Thoracic aorta (tissue), 2 donors: ENCODE results near the gene GKN1. TPM values are rescaled to one million over a fixed set of nuclear protein-coding genes. Genes with fewer than 3 reads are reported as not detected.

ENCODE experiments used
- ATAC-seq: fragments of 150-250 bp; one replicate; pipeline ENCODE4 v1.8.0; 2017; ENCODE audit warnings: low read depth; ENCODE audit not compliant: insufficient number of reproducible peaks, low FRiP score
- DNase-seq: peaks from one replicate; pipeline ENCODE4 v3.0.0-alpha.2; 2020; ENCODE audit warnings: low spot score
- H3K27ac ChIP-seq, 2 donors: fragments of 200-600 bp; sonication (generic); 1 replicate in 1 of 2; 2 replicates in 1 of 2; pipeline ENCODE4 v1.5.1; 2016; ENCODE audit warnings: mild to moderate bottlenecking in 2 of 2, moderate library complexity in 2 of 2
- H3K27me3 ChIP-seq: fragments of 200-600 bp; sonication (generic); replicated peaks from 2 replicates; pipeline ENCODE4 v1.6.0; 2016; ENCODE audit warnings: mild to moderate bottlenecking; ENCODE audit not compliant: insufficient read depth
- H3K36me3 ChIP-seq: fragments of 200-600 bp; sonication (generic); one replicate; pipeline ENCODE4 v1.5.1; 2016
- H3K4me1 ChIP-seq, 2 donors: fragments of 200-600 bp; sonication (generic); 1 replicate in 1 of 2; 2 replicates in 1 of 2; pipeline versions ENCODE4 v1.5.1 to v1.6.0; 2016; ENCODE audit warnings: low read depth in 2 of 2, mild to moderate bottlenecking in 1 of 2; ENCODE audit not compliant: control insufficient read depth in 1 of 2
- H3K4me3 ChIP-seq: fragments of 200-600 bp; sonication (generic); 2 replicates; pipeline ENCODE4 v1.5.1; 2016; ENCODE audit warnings: mild to moderate bottlenecking
- H3K9me3 ChIP-seq: fragments of 200-600 bp; sonication (generic); 2 replicates; pipeline ENCODE4 v1.5.1; 2016
- CTCF ChIP-seq: fragments of 200-600 bp; sonication (generic); IDR thresholded peaks from one replicate; pipeline ENCODE4 v1.5.1; 2019; ENCODE audit warnings: antibody characterized with exemption
- total RNA-seq, 2 donors: library from RNA; depleted of rRNA; stranded (reverse); fragments of >200 nt; gene quantifications; one replicate each; pipeline versions ENCODE4 v1.1.0 to v1.2.3, GENCODE V29; 2016

The GKN1 gene
- total RNA-seq, 2 donors from 2014 or later = 20.7 TPM; not detected in 1

- ATAC-seq = no peak
Observed at GRCh38 chr2:69001879-69002278, 27.4 kb downstream of the GKN1 start.

GRCh38 chr2:69003731-69004130 lies 29.3 kb downstream of the GKN1 start:
- no peaks in the 10 kb centered on the region for H3K36me3 ChIP-seq
- DNase-seq = no peak
- H3K4me3 ChIP-seq = no peak overlapping the region
- no peaks in the 10 kb centered on the region for H3K9me3 ChIP-seq
- no peaks in the 10 kb centered on the region for H3K4me1 ChIP-seq
- no peak for ATAC-seq
- H3K27ac ChIP-seq = no peak overlapping the region
- no peaks in the 10 kb centered on the region for H3K27me3 ChIP-seq
- no peak for TF ChIP-seq CTCF

More at GRCh38 chr2:69001879-69002278, 27.4 kb downstream of the GKN1 start:
- DNase-seq = no peak
- Histone ChIP-seq H3K4me1 (no peaks in the 10 kb centered on the region), H3K4me3 (no peak overlapping the region), H3K9me3 (no peaks in the 10 kb centered on the region), H3K36me3 (no peaks in the 10 kb centered on the region), H3K27me3 (no peaks in the 10 kb centered on the region), H3K27ac (no peak overlapping the region)
- no peak for TF ChIP-seq CTCF

- Histone ChIP-seq H3K9me3 (no peaks in the 10 kb centered on the region), H3K27ac (no peak overlapping the region), H3K36me3 (no peaks in the 10 kb centered on the region), H3K4me1 (no peaks in the 10 kb centered on the region), H3K27me3 (no peaks in the 10 kb centered on the region), H3K4me3 (no peak overlapping the region)
- ATAC-seq (no peak), DNase-seq (no peak)
- TF ChIP-seq CTCF = no peak
Observed at GRCh38 chr2:69007169-69007568, 32.7 kb downstream of the GKN1 start.

- H3K9me3 ChIP-seq = no peaks in the 10 kb centered on the region
- no peak for ATAC-seq
- no peak overlapping the region for H3K4me3 ChIP-seq
- H3K27me3 ChIP-seq = no peaks in the 10 kb centered on the region
- no peak for TF ChIP-seq CTCF
- no peaks in the 10 kb centered on the region for H3K4me1 ChIP-seq
- no peaks in the 10 kb centered on the region for H3K36me3 ChIP-seq
- no peak for DNase-seq
- H3K27ac ChIP-seq = no peak overlapping the region
Observed at GRCh38 chr2:69007603-69008002, 33.2 kb downstream of the GKN1 start.

- Histone ChIP-seq H3K36me3 (no peaks in the 10 kb centered on the region), H3K9me3 (no peaks in the 10 kb centered on the region), H3K4me3 (no peak overlapping the region), H3K27ac (no peak overlapping the region), H3K4me1 (peaks cover 0 to 3% of the 10 kb centered on the region in 2 donors), H3K27me3 (no peaks in the 10 kb centered on the region)
- TF ChIP-seq CTCF = no peak
- ATAC-seq = no peak
- DNase-seq = no peak
Observed at GRCh38 chr2:69010437-69011194, 36.2 kb downstream of the GKN1 start.
